HuH-7 (cell line): Measurements from ENCODE around the gene SPSB4.
"Not testable (repeated sequence)": the region's sequence is repeated elsewhere in the genome, so short reads cannot be mapped to it uniquely, and the experiment has no call there.

ENCODE experiments used
- DNase-seq: peaks from one replicate; pipeline ENCODE4 v3.0.0; 2011; ENCODE audit warnings: low spot score

Gene SPSB4

DNA sequence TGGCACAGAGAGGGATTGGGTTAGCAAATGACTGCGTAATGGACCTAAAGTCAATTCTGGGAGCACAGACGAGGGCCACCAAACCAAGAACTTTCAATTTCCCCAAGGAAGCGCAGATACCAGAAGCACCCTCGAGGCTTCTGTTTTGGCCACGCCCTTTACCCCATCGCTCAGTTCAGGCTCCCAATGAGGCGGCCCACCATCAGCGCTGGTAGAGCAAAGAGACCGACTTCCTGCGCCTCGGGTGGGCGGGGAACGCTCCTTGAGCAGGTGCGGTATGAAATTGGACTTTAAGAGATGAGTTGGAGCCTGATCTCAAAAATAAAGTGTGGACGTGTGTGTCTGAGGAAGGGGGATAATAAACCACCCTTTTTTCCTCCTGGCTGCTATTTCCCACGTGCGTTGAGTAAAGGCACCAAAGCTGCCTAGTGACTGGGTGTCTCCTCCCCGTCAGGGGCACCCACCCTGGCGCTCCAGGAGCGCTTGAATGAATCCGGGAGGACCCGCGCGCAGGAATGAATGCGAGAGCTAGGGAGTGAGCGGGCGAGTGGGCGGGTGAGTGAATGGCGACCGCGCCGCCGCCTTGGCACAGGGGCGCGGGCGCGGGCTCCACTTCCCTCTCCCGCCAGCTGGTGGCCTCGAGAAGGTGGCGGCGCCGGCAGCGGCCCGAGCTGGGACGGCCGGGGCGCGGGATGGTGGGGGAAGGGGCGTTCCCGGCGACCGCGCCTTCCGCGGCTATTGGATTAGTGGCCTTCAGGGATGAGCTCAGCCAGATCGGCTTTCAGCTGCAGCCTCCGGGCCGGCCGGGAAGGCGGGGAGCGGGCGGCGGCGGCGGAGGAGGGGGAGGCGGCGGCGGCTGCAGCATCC is at the start of gene SPSB4:
TSS of gene SPSB4 (plus strand) at position 772 of the 867 bp plus-strand sequence. CDS start 14,758 bp downstream, outside the sequence.
- DNase-seq, result peak; percentile 73

DNA sequence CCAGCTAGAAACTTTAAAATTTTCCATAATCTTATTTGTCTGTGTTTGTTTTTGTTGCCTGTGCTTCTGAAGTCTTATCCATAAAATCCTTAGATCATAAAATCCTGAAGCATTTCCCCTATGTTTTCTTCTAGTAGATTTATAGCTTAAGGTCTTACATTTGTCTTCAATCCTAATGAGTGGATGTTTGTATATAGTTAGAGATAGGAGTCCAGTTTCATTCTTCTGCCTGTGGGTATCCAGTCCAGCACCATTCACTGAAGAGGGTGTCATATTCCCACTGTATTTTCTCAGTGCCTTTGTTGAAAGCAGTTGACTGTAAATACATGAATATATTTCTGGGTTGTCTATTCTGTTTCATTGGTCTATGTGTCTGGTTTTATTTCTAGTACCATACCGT is 44.8 kb upstream of the SPSB4 start:
- no peak for DNase-seq

- no peak for DNase-seq
Measured at GRCh38 chr3:141009496-141009895, 41.7 kb upstream of the SPSB4 start.

- peak; percentile 38 for DNase-seq
Measured at GRCh38 chr3:141011232-141011996, 39.7 kb upstream of the SPSB4 start.

DNA sequence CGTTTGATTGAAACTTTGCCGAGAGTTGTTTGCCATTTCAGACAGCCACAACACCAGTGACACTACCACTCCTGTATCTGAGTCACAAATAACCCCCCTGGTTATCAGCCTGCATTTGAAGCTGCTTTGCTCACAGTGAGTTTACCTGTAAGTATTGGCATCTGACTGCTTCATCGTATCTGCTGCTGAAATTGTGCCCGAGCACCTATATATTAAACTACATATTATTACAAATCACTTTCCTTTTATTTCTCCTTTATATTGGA is 39.2 kb upstream of the SPSB4 start:
- no peak for DNase-seq

DNA sequence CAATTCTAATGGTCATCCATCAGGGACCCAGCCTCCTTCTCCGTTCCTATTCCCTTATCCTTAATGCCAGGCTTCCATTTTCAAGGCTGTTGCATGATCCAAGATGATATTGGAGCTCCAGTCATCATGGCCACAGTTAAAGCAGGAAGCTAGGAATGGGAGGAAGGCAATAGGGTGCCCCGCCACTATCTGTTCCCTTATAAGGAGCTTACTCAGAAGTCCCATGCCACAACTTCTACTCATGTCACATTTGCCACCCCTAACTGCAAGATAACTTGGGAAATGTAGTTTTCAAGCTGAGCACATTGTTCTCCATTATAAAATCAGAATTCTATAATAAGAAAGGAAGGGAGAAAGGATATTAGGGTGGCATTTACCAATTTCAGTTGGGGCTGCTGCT is 38.6 kb upstream of the SPSB4 start:
- DNase-seq, result no peak

DNA sequence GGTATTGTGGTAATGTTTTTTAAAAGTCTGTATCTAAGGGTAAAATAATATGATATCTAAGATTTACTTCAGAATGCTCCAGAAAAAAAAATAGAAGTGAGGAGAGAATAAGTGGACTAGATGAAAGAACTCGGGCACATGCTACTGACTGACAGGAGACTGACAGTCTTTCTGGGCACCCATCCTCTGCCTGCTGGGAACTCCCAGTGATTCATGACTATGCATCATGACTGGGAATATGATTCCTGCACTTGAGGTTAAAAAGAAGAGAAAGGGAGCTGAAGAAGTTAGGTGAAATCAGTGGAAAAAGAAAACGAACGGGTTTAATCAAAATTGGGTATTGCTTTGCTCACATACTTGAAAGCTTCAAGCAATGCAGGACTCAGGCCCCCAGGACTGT is 35.7 kb upstream of the SPSB4 start:
- no peak for DNase-seq

DNA sequence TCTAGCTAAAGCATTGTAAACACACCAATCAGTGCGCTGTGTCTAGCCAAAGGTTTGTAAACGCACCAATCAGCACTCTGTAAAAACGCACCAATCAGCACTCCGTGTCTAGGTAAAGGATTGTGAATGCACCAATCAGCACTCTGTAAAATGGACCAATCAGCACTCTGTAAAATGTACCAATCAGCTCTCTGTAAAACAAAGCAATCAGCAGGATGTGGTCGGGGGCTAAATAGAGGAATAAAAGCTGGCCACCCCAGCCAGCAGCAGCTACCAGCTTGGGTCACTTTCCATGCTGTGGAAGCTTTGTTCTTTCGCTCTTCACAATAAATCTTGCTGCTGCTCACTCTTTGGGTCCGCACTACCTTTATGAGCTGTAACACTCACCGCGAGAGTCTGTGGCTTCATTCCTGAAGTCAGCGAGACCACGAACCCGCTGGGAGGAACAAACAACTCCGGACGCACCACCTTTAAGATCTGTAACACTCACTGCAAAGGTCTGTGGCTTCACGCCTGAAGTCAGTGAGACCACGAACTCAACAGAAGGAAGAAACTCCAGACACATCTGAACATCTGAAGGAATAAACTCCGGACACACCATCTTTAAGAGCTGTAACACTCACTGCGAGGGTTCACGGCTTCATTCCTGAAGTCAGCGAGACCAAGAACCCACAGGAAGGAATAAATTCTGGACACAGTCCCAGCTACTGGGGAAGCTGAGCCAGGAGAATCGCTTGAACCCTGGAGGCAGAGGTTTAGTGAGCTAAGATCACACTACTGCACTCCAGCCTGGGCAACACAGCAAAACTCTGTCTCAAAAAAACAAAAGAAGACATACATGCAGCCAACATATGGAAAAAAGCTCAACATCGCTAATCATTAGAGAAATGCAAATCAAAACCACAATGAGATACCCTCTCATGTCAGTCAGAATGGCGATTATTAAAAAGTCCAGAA is 33.5 kb upstream of the SPSB4 start:
- DNase-seq, result not testable (repeated sequence)

GRCh38 chr3:141019244-141019643 is 31.9 kb upstream of the SPSB4 start:
- no peak for DNase-seq

- no peak for DNase-seq
Measured at GRCh38 chr3:141020143-141020830, 30.9 kb upstream of the SPSB4 start.

GRCh38 chr3:141021261-141021660 is 29.9 kb upstream of the SPSB4 start:
- DNase-seq, result no peak

DNA sequence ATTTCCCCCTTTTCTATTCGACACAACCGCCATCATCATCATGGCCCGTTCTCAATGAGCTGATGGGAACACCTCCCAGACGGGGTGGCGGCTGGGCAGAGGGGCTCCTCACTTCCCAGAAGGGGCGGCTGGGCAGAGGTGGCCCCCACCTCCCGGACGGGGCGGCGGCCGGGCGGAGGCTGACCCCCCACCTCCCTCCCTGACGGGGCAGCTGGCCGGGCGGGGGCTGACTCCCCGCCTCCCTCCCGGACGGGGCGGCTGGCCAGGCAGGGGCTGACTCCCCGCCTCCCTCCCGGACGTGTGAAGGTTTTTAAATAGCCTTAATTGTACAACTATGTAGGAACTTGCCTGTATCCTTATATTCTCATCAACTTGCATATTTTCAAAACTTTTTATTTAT is 20.9 kb upstream of the SPSB4 start:
- DNase-seq, result no peak

DNA sequence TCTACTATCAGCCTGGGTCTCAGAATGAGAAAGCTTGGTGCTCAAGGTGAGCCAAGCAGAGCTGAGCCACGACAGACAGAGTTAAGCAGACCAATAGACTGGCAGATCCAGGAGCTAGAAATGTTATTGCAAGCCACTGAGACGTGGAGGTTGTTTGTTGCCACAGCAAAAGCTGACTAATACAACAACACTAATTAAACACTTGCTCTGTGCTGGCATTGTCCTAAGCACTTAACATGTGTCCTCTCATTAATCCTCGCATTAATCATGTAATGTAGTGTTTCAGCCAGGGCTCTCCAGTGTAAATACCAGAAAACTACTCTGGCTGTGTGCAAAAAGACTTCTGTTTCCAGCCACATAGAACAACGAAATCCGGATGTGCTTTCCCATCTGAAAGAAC is 11.6 kb upstream of the SPSB4 start:
- no peak for DNase-seq

DNA sequence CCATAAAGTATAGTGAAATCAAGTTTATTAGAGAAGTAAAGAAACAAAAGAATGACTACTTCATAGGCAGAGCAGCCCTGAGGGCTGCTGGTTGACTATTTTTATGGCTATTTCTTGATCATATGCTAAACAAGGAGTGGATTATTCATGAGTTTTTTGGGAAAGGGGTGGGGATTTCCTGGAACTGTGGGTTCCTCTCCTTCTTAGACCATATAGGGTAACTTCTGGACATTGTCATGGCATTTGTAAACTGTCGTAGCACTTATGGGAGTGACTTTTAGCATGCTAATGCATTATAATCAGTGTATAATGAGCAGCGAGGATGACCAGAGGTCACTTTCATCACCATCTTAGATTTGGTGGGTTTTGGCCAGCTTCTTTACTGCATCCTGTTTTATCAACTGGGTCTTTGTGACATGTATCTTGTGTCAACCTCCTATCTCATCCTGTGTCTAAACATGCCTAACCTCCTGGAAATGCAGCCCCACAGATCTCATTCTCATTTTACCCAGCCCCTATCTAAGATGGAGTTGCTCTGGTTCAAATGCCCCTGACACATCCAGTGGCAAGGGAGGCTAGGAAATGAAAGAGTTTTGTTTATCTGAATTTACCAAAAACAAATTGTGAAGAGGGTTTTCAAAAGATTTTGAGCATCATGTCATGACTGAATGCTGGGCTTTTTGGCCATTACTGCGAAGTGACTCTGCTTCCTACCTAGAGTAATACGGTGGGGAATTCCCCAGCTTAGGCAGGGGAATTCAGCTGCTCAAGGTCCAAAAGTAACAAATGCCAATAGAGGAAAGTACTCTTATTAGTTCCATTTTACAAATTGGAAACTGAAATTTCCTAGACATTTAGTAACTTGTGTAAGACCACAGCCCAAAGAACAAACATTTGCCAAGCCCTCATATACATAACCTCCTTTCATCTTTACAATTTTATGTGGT is 6.2 kb upstream of the SPSB4 start:
- DNase-seq, result no peak

DNA sequence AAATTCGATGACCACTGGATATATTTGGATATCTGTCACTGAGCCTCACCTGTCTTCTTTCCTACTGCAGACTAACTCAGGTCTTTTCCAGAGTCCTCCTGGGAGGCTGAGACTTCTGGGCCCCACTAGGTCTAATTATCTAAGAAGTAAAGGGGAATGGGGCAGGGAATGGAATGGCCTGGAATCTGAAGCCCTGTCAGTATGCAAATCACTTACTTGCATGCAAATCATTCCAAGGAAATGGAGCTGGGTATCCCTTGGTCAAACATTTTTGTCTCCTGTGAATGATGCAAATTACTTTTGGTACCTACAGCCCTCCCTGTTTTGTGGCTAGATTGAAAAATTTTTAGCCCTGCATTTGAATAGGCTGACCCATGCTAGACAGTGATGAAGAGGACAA is 5.3 kb upstream of the SPSB4 start:
- DNase-seq, result no peak

- DNase-seq, result no peak
Measured at GRCh38 chr3:141047168-141047567, 4.0 kb upstream of the SPSB4 start.

DNA sequence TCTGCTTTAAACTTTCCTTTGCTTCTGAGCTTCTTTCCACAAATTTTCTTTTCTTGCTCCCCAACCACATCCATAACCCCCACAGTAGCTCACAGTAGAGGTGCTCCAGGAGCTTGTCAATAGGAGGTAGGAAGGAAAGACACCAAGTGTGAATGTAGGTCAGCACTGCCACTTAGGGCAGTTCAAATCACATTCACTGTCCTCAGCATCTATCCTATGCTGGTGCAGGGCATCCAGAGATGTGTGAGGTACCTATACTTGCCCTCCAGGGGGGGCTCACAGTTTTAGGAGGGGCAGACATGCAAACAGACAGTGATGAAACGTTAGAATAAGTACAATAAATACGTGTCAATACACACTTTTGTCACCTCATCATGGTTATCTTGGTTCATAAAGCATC is 1.5 kb upstream of the SPSB4 start:
- DNase-seq, result peak; percentile 28

GRCh38 chr3:141051443-141052200 is 475 bp downstream of the SPSB4 start:
- DNase-seq, result peak; percentile 38

- DNase-seq, result peak; percentile 27
Measured at GRCh38 chr3:141052201-141053069, 1.3 kb downstream of the SPSB4 start.
